ENCODE measurements around the gene MAOB.
A peak's percentile ranks its signal among the peaks of the same experiment; 100 is the strongest.

Gene MAOB

DNA sequence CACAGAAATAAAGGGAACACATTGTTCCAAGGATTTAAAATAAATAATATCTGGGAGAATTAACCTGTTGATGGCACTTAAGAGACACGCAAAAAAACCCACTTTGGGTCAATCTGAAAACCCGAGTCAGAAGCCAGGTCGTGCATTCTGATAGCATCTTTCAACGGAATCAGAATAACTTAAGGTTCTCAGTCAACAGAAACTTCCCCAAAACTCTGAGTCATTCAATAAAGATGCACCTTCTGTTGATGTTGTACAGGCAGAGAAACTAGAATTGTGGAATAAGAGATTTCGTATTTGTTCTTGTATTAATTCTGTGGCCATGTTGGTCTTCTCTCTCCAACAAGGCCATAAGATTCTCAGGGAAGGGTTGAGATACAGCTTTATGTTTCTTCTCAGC is 78.2 kb downstream of the MAOB start:
- no peak for DNase-seq (ENCODE audit: extremely low read depth, low read depth)
- TF ChIP-seq, protein P1, sequence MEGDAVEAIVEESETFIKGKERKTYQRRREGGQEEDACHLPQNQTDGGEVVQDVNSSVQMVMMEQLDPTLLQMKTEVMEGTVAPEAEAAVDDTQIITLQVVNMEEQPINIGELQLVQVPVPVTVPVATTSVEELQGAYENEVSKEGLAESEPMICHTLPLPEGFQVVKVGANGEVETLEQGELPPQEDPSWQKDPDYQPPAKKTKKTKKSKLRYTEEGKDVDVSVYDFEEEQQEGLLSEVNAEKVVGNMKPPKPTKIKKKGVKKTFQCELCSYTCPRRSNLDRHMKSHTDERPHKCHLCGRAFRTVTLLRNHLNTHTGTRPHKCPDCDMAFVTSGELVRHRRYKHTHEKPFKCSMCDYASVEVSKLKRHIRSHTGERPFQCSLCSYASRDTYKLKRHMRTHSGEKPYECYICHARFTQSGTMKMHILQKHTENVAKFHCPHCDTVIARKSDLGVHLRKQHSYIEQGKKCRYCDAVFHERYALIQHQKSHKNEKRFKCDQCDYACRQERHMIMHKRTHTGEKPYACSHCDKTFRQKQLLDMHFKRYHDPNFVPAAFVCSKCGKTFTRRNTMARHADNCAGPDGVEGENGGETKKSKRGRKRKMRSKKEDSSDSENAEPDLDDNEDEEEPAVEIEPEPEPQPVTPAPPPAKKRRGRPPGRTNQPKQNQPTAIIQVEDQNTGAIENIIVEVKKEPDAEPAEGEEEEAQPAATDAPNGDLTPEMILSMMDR (IDR thresholded peaks at IDR 0.05; ENCODE audit: low read depth, low read length, missing control alignments): no peak
- no peak overlapping the region for H3K4me3 ChIP-seq (replicated peaks; ENCODE audit: low read depth, low read length)

DNA sequence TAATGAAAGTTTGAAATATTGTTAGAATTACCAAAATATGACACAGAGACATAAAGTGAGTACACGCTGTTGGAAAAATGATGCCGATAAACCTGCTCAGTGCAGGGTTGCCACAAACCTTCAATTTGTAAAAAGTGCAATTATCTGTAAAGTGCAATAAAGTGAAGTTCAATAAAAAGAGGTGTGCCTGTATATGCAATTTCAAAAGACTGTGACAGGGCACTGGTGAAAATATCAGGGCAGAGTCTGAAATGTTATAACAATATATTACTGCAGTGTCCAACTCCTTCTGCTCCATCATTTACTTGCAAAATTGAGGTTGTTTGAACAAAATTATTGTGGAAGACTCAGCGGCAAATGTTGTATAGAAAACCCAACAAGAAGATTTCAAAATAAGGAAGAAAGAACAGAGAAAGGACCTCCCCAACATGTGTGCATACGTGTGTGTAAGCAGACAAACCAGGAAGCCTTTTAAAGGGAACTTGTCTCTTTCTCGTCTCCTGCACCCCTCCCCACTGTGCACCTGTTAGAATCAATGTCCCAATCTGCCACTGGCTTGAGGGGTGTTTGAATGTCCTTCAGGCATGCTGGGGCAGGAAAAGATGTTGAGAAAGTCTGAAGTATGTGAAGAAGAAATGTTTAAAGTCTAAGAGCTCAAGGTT is 96.2 kb downstream of the MAOB start:
- TF ChIP-seq, protein P1 (IDR thresholded peaks at IDR 0.05; ENCODE audit: low read depth, low read length, missing control alignments): no peak
- H3K4me3 ChIP-seq (replicated peaks; ENCODE audit: low read depth, low read length): no peak overlapping the region
- DNase-seq (ENCODE audit: extremely low read depth, low read depth): no peak

DNA sequence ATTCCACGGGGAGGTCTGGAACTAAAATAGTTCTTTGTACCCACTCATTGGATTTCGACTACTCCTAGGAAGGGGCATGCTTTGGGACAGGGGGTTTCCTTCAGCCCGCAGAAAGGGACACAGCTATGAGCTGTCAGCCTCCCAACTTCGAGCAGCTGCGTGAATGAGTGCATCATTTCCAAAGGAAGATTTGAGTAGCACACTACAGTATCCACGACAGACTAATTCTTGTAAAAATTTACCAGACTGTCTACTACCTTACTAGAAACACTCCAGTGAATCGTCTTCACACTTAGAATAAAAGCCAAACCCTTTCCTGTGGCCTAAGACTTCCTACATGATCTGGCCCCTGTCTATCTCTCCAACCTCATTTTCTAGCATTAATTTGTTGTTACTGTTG is 124.2 kb downstream of the MAOB start:
- no peak for DNase-seq (ENCODE audit: extremely low read depth, low read depth)
- no peak overlapping the region for H3K4me3 ChIP-seq (replicated peaks; ENCODE audit: low read depth, low read length)
- TF ChIP-seq, protein P1 (IDR thresholded peaks at IDR 0.05; ENCODE audit: low read depth, low read length, missing control alignments): no peak

DNA sequence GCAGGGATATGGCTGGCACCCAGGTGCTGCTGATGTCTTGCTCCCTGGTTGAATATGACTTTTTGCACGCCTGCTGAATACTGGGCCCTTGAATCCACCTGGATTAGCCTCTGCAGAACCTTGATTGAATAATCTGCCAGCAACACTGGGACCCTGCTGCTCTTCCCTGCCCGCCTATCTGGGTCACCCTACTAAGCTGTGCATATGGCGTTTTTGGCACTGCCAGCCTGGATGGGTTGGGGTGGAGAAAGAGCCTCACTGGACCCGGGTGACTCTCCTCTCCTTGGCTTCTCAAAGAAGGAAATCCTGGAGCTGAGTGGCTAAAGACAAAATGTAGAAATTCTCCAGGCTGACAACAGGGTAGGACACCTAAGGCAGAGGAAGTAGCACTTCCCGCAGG is 126.2 kb downstream of the MAOB start:
- no peak overlapping the region for H3K4me3 ChIP-seq (replicated peaks; ENCODE audit: low read depth, low read length)
- no peak for DNase-seq (ENCODE audit: extremely low read depth, low read depth)

DNA sequence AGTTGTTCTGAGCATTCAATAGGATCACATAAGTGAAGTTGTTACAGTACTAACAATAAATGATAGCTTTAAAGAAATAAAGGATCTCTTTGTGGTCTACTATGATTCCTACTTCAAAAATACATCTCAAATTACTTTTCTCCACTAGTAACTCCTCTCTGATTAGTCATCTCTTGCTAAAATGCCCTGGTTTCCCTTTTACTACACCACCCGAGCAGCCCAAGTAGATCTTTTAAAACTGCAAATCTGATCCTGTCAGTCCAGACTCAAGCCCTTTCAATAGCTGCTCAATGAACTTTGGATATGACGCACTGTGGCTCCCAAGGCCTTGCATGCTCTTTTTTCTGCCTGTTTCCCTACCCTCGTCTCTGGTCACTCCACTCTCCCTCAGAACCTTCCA is 128.6 kb downstream of the MAOB start:
- DNase-seq (ENCODE audit: extremely low read depth, low read depth): no peak
- TF ChIP-seq, protein P1 (IDR thresholded peaks at IDR 0.05; ENCODE audit: low read depth, low read length, missing control alignments): no peak
- no peak overlapping the region for H3K4me3 ChIP-seq (replicated peaks; ENCODE audit: low read depth, low read length)

More for the DNA sequence above, 126.2 kb downstream of the MAOB start:
- TF ChIP-seq, protein P1 (IDR thresholded peaks at IDR 0.05; ENCODE audit: low read depth, low read length, missing control alignments): no peak

DNA sequence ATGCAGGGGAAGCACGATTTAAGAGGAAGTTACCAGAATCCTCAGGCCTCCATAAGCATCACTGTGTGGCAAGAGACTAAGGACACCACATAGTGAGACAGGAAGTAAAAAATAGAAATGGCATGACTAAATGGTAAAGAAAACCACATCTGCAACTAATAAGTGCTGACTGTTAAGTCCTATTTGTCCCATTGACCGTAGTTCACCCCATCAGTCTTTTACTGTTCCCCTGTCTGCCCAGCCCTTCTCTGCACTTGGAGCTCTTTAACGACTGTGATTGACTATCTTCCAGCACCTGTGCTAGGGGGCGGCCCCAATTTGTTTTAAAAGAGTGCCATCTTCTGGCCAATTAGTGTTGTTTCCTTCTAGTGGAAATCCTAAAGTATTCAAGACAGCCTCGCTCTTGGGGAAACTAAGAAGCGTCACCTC is 132.0 kb downstream of the MAOB start:
- TF ChIP-seq, protein P1 (IDR thresholded peaks at IDR 0.05; ENCODE audit: low read depth, low read length, missing control alignments): peak; percentile 7
- no peak overlapping the region for H3K4me3 ChIP-seq (replicated peaks; ENCODE audit: low read depth, low read length)
- DNase-seq (ENCODE audit: extremely low read depth, low read depth): peak; percentile 6

DNA sequence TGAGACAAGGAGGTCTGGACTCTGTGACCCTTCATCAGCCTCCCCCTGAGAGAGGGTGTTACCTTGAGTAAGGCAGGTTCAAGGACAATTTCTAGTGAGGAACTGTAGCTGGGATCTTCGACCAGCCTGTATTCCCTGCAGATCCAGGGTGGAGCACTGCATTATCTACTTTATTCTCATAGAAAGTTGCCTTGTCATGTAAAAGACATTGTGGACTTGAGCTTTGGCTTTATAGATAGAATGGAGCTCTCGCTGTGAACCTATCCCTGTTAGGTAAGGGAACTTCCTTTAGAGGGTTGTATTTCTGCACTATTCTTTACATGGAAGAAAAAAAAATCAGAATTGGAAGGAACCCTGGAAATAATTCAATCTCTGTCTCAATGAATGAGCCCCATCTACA is 134.8 kb downstream of the MAOB start:
- H3K4me3 ChIP-seq (replicated peaks; ENCODE audit: low read depth, low read length): no peak overlapping the region
- TF ChIP-seq, protein P1 (IDR thresholded peaks at IDR 0.05; ENCODE audit: low read depth, low read length, missing control alignments): no peak
- DNase-seq (ENCODE audit: extremely low read depth, low read depth): no peak

All from HFF-Myc (cell line).